Tibial nerve (tissue), 4 donors: ENCODE measurements around the gene CDH12. TPM values are rescaled to one million over a fixed set of nuclear protein-coding genes. Genes with fewer than 3 reads are reported as not detected.

Experiments
- DNase-seq, 2 donors: peaks; one replicate each; pipeline ENCODE4 v3.0.0-alpha.2; 2019; ENCODE audit warnings: low spot score in 2 of 2
- H3K27ac ChIP-seq, 4 donors: fragments of 200-600 bp; sonication (generic) in 3 of 4; one replicate each; pipeline ENCODE4 v1.5.1; 2017 to 2019; ENCODE audit warnings: mild to moderate bottlenecking in 1 of 4
- H3K27me3 ChIP-seq, 2 donors: fragments of 200-600 bp; sonication (generic) in 1 of 2; one replicate each; pipeline versions ENCODE4 v1.5.1 to v1.6.0; 2017 to 2019
- H3K36me3 ChIP-seq, 3 donors: fragments of 200-600 bp; sonication (generic); one replicate each; pipeline ENCODE4 v1.5.1; 2018 to 2019
- H3K4me1 ChIP-seq, 4 donors: fragments of 200-600 bp; sonication (generic) in 3 of 4; one replicate each; pipeline ENCODE4 v1.5.1; 2017 to 2019
- H3K4me3 ChIP-seq, 4 donors: fragments of 200-600 bp; sonication (generic) in 3 of 4; one replicate each; pipeline ENCODE4 v1.5.1; 2017 to 2019; ENCODE audit warnings: mild to moderate bottlenecking in 1 of 4, moderate library complexity in 1 of 4
- H3K9me3 ChIP-seq, 4 donors: fragments of 200-600 bp; sonication (generic) in 3 of 4; one replicate each; pipeline ENCODE4 v1.5.1; 2017 to 2019
- CTCF ChIP-seq, 5 experiments: fragments of 200-600 bp in 3 of 5; fragments of 450-650 bp in 2 of 5; sonication (generic) in 3 of 5; IDR thresholded peaks; one replicate each; pipeline ENCODE4 v1.5.1; 2016 to 2019; ENCODE audit warnings: antibody characterized with exemption in 5 of 5, mild to moderate bottlenecking in 3 of 5, moderate library complexity in 2 of 5
- EP300 ChIP-seq, 2 donors: sonication (generic); formaldehyde crosslinking; IDR thresholded peaks; one replicate each; pipeline ENCODE4 v1.6.1; 2017; ENCODE audit warnings: antibody characterized with exemption in 2 of 2, mild to moderate bottlenecking in 1 of 2
- POLR2A ChIP-seq, 2 donors: fragments of 450-650 bp; IDR thresholded peaks; one replicate each; pipeline ENCODE4 v1.6.1; 2017; ENCODE audit warnings: antibody characterized with exemption in 2 of 2, mild to moderate bottlenecking in 2 of 2, moderate library complexity in 2 of 2
- WGBS, 2 donors: methylation state at CpG; one replicate each; pipeline ENCODE4 v1.1.5; 2018; 5-methylcytosine and 5-hydroxymethylcytosine counted together
- total RNA-seq, 4 donors: library from RNA; depleted of rRNA; stranded (reverse); fragments of >200 nt; gene quantifications; one replicate each; pipeline ENCODE4 v1.1.0, GENCODE V29; 2016

Gene CDH12
- total RNA-seq, 4 donors from 2014 or later, result 0.30 TPM; not detected in 3

DNA sequence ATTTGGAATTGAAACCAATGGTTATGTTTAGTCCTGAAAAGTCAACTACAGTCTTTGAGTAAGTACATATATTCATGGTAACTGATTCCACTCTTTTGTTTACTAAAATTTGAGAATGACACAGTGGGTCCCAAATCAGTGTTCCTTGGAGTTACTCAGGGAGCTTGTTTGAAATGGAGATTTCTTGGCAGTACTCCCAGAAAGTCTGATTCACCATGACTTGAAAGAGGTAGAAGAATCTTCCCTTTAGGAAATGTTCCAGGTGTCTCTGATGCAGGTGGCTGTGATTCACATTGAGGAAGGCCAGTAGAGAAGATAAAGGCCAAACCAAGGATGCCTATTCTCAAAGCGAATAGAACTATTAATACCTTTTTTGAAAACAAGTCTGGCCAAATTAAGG is 1078.3 kb downstream of the CDH12 start:
- Histone ChIP-seq H3K36me3 (no peaks in the 10 kb centered on the region), H3K27ac (no peak overlapping the region), H3K27me3 (no peaks in the 10 kb centered on the region), H3K9me3 (no peaks in the 10 kb centered on the region), H3K4me3 (no peak overlapping the region), H3K4me1 (no peaks in the 10 kb centered on the region)
- no peak for TF ChIP-seq CTCF (IDR thresholded peaks at IDR 0.05)
- TF ChIP-seq EP300 (IDR thresholded peaks at IDR 0.05), result no peak
- TF ChIP-seq POLR2A (IDR thresholded peaks at IDR 0.05), result no peak
- WGBS, 2 donors, result 89 to 100% methylated on average over 1 of the region's 1 CpG
- no peak for DNase-seq

- H3K36me3 ChIP-seq, result no peaks in the 10 kb centered on the region
- H3K27me3 ChIP-seq, result no peaks in the 10 kb centered on the region
- H3K27ac ChIP-seq, result no peak overlapping the region
- no peaks in the 10 kb centered on the region for H3K9me3 ChIP-seq
- no peak for DNase-seq
- TF ChIP-seq CTCF (IDR thresholded peaks at IDR 0.05) (no peak), EP300 (IDR thresholded peaks at IDR 0.05) (no peak)
- no peaks in the 10 kb centered on the region for H3K4me1 ChIP-seq
- 87% methylated on average over 2 of the region's 2 CpGs for WGBS, 2 donors
- no peak overlapping the region for H3K4me3 ChIP-seq
Measured at GRCh38 chr5:21774281-21774680, 1078.9 kb downstream of the CDH12 start.

DNA sequence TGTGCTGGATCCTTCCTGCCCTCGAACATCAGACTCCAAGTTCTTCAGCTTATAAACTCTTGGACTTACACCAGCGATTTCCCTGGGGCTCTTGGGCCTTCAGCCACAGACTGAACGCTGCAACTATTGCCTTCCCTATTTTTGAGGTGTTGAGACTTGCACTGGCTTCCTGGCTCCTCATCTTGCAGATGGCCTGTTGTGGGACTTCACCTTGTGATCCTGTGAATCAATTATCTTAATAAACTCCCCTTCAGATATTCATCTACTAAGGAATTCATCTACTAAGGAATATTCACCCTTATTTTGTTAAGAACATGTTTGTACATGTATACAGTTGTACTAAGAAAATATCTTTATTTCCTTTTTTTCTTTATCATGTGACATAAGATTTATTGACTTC is 1079.7 kb downstream of the CDH12 start:
- Histone ChIP-seq H3K4me1 (no peaks in the 10 kb centered on the region), H3K27ac (no peak overlapping the region), H3K27me3 (no peaks in the 10 kb centered on the region), H3K9me3 (no peaks in the 10 kb centered on the region), H3K4me3 (no peak overlapping the region), H3K36me3 (no peaks in the 10 kb centered on the region)
- TF ChIP-seq EP300 (IDR thresholded peaks at IDR 0.05) (no peak), CTCF (IDR thresholded peaks at IDR 0.05) (no peak), POLR2A (IDR thresholded peaks at IDR 0.05) (no peak)
- DNase-seq, result no peak
- WGBS, 2 donors, result 84 to 86% methylated on average over 3 of the region's 3 CpGs

GRCh38 chr5:21765406-21765805 is 1087.7 kb downstream of the CDH12 start:
- no peak overlapping the region for H3K27ac ChIP-seq
- no peak overlapping the region for H3K4me3 ChIP-seq
- TF ChIP-seq EP300 (IDR thresholded peaks at IDR 0.05) (no peak), POLR2A (IDR thresholded peaks at IDR 0.05) (no peak), CTCF (IDR thresholded peaks at IDR 0.05) (no peak)
- no peaks in the 10 kb centered on the region for H3K4me1 ChIP-seq
- no peak for DNase-seq
- WGBS, 2 donors, result 33% methylated on average over 1 of the region's 1 CpG
- no peaks in the 10 kb centered on the region for H3K36me3 ChIP-seq
- no peaks in the 10 kb centered on the region for H3K9me3 ChIP-seq
- H3K27me3 ChIP-seq, result no peaks in the 10 kb centered on the region

- DNase-seq, result no peak
- Histone ChIP-seq H3K27me3 (no peaks in the 10 kb centered on the region), H3K27ac (no peak overlapping the region), H3K4me3 (no peak overlapping the region), H3K9me3 (no peaks in the 10 kb centered on the region), H3K4me1 (no peaks in the 10 kb centered on the region), H3K36me3 (no peaks in the 10 kb centered on the region)
- TF ChIP-seq POLR2A (IDR thresholded peaks at IDR 0.05), result no peak
- TF ChIP-seq EP300 (IDR thresholded peaks at IDR 0.05), result no peak
- no peak for TF ChIP-seq CTCF (IDR thresholded peaks at IDR 0.05)
Measured at GRCh38 chr5:21739096-21739495, 1114.0 kb downstream of the CDH12 start.
